Activated T-helper 17 cell treated with anti-CD3 and anti-CD28 coated beads, Interleukin-2, amount 50 U/mL, for 72 hours (primary cell): Measurements from ENCODE around the gene TSPEAR. TPM values are rescaled to one million over a fixed set of nuclear protein-coding genes. Genes with fewer than 3 reads are reported as not detected.
"Not testable (repeated sequence)": the region's sequence is repeated elsewhere in the genome, so short reads cannot be mapped to it uniquely, and the experiment has no call there.

Experiments used
- ATAC-seq: fragments of 150-1000 bp; cut with Tn5 transposase; replicated peaks from 2 replicates; pipeline ENCODE4 v1.10.0; 2021; ENCODE audit warnings: mild to moderate bottlenecking, moderate library complexity
- H3K27ac Mint-ChIP-seq: one replicate; pipeline ENCODE4 v1.8.0; 2022; ENCODE audit warnings: mixed read lengths
- H3K27me3 Mint-ChIP-seq: one replicate; pipeline ENCODE4 v1.8.0; 2022; ENCODE audit warnings: mixed read lengths
- H3K36me3 Mint-ChIP-seq: one replicate; pipeline ENCODE4 v1.8.0; 2022; ENCODE audit warnings: low read depth, mild to moderate bottlenecking, mixed read lengths
- H3K4me1 Mint-ChIP-seq: one replicate; pipeline ENCODE4 v1.8.0; 2022; ENCODE audit warnings: mixed read lengths
- H3K4me3 Mint-ChIP-seq: one replicate; pipeline ENCODE4 v1.8.0; 2022; ENCODE audit warnings: mild to moderate bottlenecking, mixed read lengths
- H3K9me3 Mint-ChIP-seq: one replicate; pipeline ENCODE4 v1.8.0; 2022; ENCODE audit warnings: mixed read lengths
- total RNA-seq, 2 donors: library from RNA; stranded (reverse); gene quantifications; one replicate each; pipeline ENCODE4 v1.2.3, GENCODE V29; 2022

The TSPEAR gene
- total RNA-seq, 2 donors from 2014 or later: 0.08 TPM; not detected in 1

GRCh38 chr21:44609193-44609592 is 102.2 kb downstream of the TSPEAR start:
- Mint-ChIP-seq H3K4me1 (no peaks in the 10 kb centered on the region), H3K4me3 (no peak overlapping the region), H3K27ac (no peak overlapping the region), H3K9me3 (peaks cover 22% of the 10 kb centered on the region), H3K36me3 (no peaks in the 10 kb centered on the region), H3K27me3 (no peaks in the 10 kb centered on the region)
- no peak for ATAC-seq

GRCh38 chr21:44606495-44606894 is 104.9 kb downstream of the TSPEAR start:
- ATAC-seq: no peak
- Mint-ChIP-seq H3K27me3 (no peaks in the 10 kb centered on the region), H3K9me3 (peaks cover 22% of the 10 kb centered on the region), H3K4me1 (no peaks in the 10 kb centered on the region), H3K27ac (no peak overlapping the region), H3K4me3 (no peak overlapping the region), H3K36me3 (no peaks in the 10 kb centered on the region)

- H3K4me1 Mint-ChIP-seq: no peaks in the 10 kb centered on the region
- H3K9me3 Mint-ChIP-seq: peaks cover 6% of the 10 kb centered on the region
- ATAC-seq: no peak
- H3K36me3 Mint-ChIP-seq: no peaks in the 10 kb centered on the region
- H3K4me3 Mint-ChIP-seq: no peak overlapping the region
- H3K27me3 Mint-ChIP-seq: no peaks in the 10 kb centered on the region
- no peak overlapping the region for H3K27ac Mint-ChIP-seq
Measured at GRCh38 chr21:44603911-44604310, 107.5 kb downstream of the TSPEAR start.

GRCh38 chr21:44603109-44603875 is 108.1 kb downstream of the TSPEAR start:
- Mint-ChIP-seq H3K27me3 (peaks cover 4% of the 10 kb centered on the region), H3K9me3 (peaks cover 8% of the 10 kb centered on the region), H3K36me3 (no peaks in the 10 kb centered on the region), H3K4me3 (no peak overlapping the region), H3K4me1 (no peaks in the 10 kb centered on the region), H3K27ac (no peak overlapping the region)
- no peak for ATAC-seq

GRCh38 chr21:44602463-44602850 is 108.9 kb downstream of the TSPEAR start:
- no peaks in the 10 kb centered on the region for H3K4me1 Mint-ChIP-seq
- H3K27me3 Mint-ChIP-seq: peaks cover 4% of the 10 kb centered on the region
- peaks cover 8% of the 10 kb centered on the region for H3K9me3 Mint-ChIP-seq
- H3K36me3 Mint-ChIP-seq: no peaks in the 10 kb centered on the region
- H3K27ac Mint-ChIP-seq: no peak overlapping the region
- H3K4me3 Mint-ChIP-seq: no peak overlapping the region
- no peak for ATAC-seq

- H3K4me1 Mint-ChIP-seq: no peaks in the 10 kb centered on the region
- no peak for ATAC-seq
- no peaks in the 10 kb centered on the region for H3K36me3 Mint-ChIP-seq
- H3K4me3 Mint-ChIP-seq: no peak overlapping the region
- peaks cover 8% of the 10 kb centered on the region for H3K9me3 Mint-ChIP-seq
- H3K27ac Mint-ChIP-seq: no peak overlapping the region
- H3K27me3 Mint-ChIP-seq: peaks cover 4% of the 10 kb centered on the region
Measured at GRCh38 chr21:44601596-44602462, 109.5 kb downstream of the TSPEAR start.

GRCh38 chr21:44601091-44601490 is 110.3 kb downstream of the TSPEAR start:
- not testable (repeated sequence) for ATAC-seq, H3K4me3 Mint-ChIP-seq, H3K27ac Mint-ChIP-seq, H3K36me3 Mint-ChIP-seq, H3K9me3 Mint-ChIP-seq, H3K27me3 Mint-ChIP-seq, H3K4me1 Mint-ChIP-seq

- not testable (repeated sequence) for H3K36me3 Mint-ChIP-seq, H3K27me3 Mint-ChIP-seq, ATAC-seq, H3K4me1 Mint-ChIP-seq, H3K27ac Mint-ChIP-seq, H3K4me3 Mint-ChIP-seq, H3K9me3 Mint-ChIP-seq
Measured at GRCh38 chr21:44600118-44600978, 111.0 kb downstream of the TSPEAR start, which contains the start of gene KRTAP10-7. TSS of gene KRTAP10-7 (plus strand) at chr21:44600597. CDS start at chr21:44600622, 25 bp downstream.

- Mint-ChIP-seq H3K36me3 (no peaks in the 10 kb centered on the region), H3K4me1 (no peaks in the 10 kb centered on the region), H3K9me3 (peaks cover 5% of the 10 kb centered on the region), H3K27me3 (peaks cover 4% of the 10 kb centered on the region), H3K27ac (no peak overlapping the region), H3K4me3 (no peak overlapping the region)
- no peak for ATAC-seq
Measured at GRCh38 chr21:44599264-44600029, 111.9 kb downstream of the TSPEAR start.

- no peak for ATAC-seq
- H3K27me3 Mint-ChIP-seq: peaks cover 4% of the 10 kb centered on the region
- H3K36me3 Mint-ChIP-seq: no peaks in the 10 kb centered on the region
- no peak overlapping the region for H3K27ac Mint-ChIP-seq
- H3K4me1 Mint-ChIP-seq: no peaks in the 10 kb centered on the region
- peaks cover 5% of the 10 kb centered on the region for H3K9me3 Mint-ChIP-seq
- no peak overlapping the region for H3K4me3 Mint-ChIP-seq
Measured at GRCh38 chr21:44598061-44598460, 113.3 kb downstream of the TSPEAR start.

- Mint-ChIP-seq H3K9me3 (peaks cover 5% of the 10 kb centered on the region), H3K4me1 (no peaks in the 10 kb centered on the region), H3K36me3 (no peaks in the 10 kb centered on the region), H3K27ac (no peak overlapping the region), H3K27me3 (peaks cover 4% of the 10 kb centered on the region), H3K4me3 (no peak overlapping the region)
- peak; percentile 28 for ATAC-seq
Measured at GRCh38 chr21:44596068-44596725, 115.2 kb downstream of the TSPEAR start.

GRCh38 chr21:44595524-44595923 is 115.8 kb downstream of the TSPEAR start:
- ATAC-seq: no peak
- Mint-ChIP-seq H3K4me1 (no peaks in the 10 kb centered on the region), H3K27me3 (peaks cover 4% of the 10 kb centered on the region), H3K9me3 (peaks cover 5% of the 10 kb centered on the region), H3K36me3 (no peaks in the 10 kb centered on the region), H3K27ac (no peak overlapping the region), H3K4me3 (no peak overlapping the region)

GRCh38 chr21:44594406-44594916 is 116.9 kb downstream of the TSPEAR start:
- Mint-ChIP-seq H3K27ac (no peak overlapping the region), H3K4me1 (no peaks in the 10 kb centered on the region), H3K4me3 (no peak overlapping the region), H3K27me3 (peaks cover 4% of the 10 kb centered on the region), H3K36me3 (no peaks in the 10 kb centered on the region), H3K9me3 (peaks cover 5% of the 10 kb centered on the region)
- ATAC-seq: no peak
